ENCODE data around the gene CDC6.
A peak's percentile ranks its signal among the peaks of the same experiment; 100 is the strongest.

Gene CDC6

DNA sequence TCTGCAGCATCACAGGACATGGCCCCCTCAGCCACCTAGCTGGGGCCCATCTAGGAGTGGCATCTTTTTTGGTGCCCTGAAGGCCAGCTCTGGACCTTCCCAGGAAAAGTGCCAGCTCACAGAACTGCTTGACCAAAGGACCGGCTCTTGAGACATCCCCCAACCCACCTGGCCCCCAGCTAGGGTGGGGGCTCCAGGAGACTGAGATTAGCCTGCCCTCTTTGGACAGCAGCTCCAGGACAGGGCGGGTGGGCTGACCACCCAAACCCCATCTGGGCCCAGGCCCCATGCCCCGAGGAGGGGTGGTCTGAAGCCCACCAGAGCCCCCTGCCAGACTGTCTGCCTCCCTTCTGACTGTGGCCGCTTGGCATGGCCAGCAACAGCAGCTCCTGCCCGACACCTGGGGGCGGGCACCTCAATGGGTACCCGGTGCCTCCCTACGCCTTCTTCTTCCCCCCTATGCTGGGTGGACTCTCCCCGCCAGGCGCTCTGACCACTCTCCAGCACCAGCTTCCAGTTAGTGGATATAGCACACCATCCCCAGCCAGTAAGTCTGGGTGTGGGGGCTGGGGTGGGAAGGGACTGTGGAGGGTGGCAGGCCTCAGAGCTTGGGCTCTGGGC lies 43.3 kb downstream of the CDC6 start:
- Histone ChIP-seq H3K27ac (no peak overlapping the region), H3K27me3 (ENCODE audit: insufficient read depth, low read depth) (no peaks in the 10 kb centered on the region), H3K4me2 (peak overlapping the region; percentile 48; the same call in 1 of the 2 replicates), H3K4me1 (ENCODE audit: low read depth, poor library complexity, severe bottlenecking) (peaks cover 84% of the 10 kb centered on the region), H3K4me3 (IDR thresholded peaks at IDR 0.05; ENCODE audit: insufficient read depth, low read depth, low read length) (no peak overlapping the region), H3K36me3 (ENCODE audit: insufficient read depth) (no peaks in the 10 kb centered on the region), H2AFZ (ENCODE audit: low read depth) (no peak overlapping the region), H3K79me2 (ENCODE audit: insufficient read depth, low read depth) (peaks cover 100% of the 10 kb centered on the region), H4K20me1 (ENCODE audit: insufficient read depth) (peaks cover 24% of the 10 kb centered on the region; the same call in 1 of the 2 replicates), H3K9ac (no peak overlapping the region)
- TF ChIP-seq, protein P1, sequence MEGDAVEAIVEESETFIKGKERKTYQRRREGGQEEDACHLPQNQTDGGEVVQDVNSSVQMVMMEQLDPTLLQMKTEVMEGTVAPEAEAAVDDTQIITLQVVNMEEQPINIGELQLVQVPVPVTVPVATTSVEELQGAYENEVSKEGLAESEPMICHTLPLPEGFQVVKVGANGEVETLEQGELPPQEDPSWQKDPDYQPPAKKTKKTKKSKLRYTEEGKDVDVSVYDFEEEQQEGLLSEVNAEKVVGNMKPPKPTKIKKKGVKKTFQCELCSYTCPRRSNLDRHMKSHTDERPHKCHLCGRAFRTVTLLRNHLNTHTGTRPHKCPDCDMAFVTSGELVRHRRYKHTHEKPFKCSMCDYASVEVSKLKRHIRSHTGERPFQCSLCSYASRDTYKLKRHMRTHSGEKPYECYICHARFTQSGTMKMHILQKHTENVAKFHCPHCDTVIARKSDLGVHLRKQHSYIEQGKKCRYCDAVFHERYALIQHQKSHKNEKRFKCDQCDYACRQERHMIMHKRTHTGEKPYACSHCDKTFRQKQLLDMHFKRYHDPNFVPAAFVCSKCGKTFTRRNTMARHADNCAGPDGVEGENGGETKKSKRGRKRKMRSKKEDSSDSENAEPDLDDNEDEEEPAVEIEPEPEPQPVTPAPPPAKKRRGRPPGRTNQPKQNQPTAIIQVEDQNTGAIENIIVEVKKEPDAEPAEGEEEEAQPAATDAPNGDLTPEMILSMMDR (conservative IDR thresholded peaks at IDR 0.05; ENCODE audit: low read depth, low read length), result no peak

DNA sequence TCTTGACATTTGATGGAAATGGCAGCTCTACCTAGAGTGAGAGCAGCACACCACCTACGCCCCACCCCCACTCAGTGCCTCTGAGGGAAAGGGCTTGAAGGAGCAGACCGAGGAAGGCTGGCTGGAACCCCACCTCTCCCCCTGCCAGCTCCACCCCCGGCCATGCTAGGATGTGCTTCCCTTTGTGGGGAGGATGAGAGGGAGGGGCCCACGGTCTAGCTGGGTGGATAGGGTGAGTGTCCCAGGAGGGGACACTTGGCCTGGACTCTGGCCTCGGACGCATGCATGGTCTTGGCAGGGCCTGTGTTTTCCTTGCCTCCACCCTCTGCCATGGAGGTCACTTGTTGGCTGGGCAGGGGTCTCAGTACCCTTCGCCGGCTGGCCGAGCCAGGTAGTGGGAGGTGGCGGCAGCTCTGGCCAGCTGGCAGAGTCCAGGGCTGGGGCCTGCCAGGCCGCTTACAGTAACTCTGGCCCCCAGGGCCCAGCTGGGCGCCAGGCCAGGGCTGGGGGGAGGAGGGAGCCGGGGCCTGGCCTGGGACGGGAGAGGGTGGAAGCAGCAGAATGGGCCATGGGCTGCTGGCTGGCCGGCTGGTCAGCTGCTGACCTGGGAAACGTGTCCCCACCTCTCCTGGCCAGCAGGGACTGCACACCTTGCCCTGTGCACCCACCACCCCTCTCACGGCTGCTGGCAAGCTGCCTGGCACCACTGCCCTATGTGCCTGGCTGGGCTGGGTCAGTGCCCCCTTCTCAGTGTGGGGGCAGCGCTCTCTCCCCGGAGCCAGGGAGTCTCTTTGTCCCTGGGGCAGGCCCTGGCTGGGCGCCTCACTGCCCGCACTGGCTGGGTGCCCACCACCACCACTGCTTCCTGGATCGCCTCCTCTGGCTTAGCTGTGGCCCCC lies 44.3 kb downstream of the CDC6 start:
- Histone ChIP-seq H3K4me2 (no peak overlapping the region), H3K9ac (no peak overlapping the region), H3K4me1 (ENCODE audit: low read depth, poor library complexity, severe bottlenecking) (peaks cover 84% of the 10 kb centered on the region), H3K27me3 (ENCODE audit: insufficient read depth, low read depth) (no peaks in the 10 kb centered on the region), H3K4me3 (IDR thresholded peaks at IDR 0.05; ENCODE audit: insufficient read depth, low read depth, low read length) (no peak overlapping the region), H3K36me3 (ENCODE audit: insufficient read depth) (no peaks in the 10 kb centered on the region), H3K27ac (no peak overlapping the region), H3K79me2 (ENCODE audit: insufficient read depth, low read depth) (peaks cover 100% of the 10 kb centered on the region), H2AFZ (ENCODE audit: low read depth) (no peak overlapping the region), H4K20me1 (ENCODE audit: insufficient read depth) (peaks cover 24% of the 10 kb centered on the region; the same call in 1 of the 2 replicates)
- TF ChIP-seq, protein P1 (conservative IDR thresholded peaks at IDR 0.05; ENCODE audit: low read depth, low read length), result no peak

DNA sequence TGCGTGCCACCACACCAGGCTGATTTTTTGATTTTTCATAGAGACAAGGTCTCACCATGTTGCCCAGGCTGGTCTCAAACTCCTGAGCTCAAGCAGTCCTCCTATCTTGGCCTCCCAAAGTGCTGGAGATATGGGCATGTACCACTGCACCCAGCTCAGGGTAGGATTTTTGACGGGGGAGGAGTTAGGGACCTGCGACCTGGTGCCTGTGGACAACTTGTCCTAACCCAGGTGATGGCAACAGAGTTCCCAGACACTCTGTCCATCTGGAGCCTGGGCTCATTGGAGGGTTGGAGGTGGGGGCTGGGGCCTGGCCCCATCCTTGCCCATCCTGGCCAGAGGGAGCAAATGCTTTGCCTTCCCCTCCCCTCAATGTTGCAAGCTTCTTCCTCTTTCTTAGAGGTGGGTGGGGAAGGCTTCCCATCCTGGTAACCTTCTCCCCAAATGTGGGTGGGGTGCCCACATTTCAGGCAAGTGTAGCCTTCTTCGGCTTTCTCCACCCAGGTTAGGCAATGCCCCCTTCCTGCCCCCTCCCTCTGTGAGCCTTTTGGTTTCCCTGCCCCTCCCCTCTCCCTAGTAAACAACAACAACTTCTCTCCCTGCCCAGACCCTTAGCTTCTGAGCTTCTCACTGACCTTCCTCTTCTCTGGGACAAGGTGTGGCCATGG lies 46.2 kb downstream of the CDC6 start:
- Histone ChIP-seq H3K4me3 (IDR thresholded peaks at IDR 0.05; ENCODE audit: insufficient read depth, low read depth, low read length) (no peak overlapping the region), H3K4me2 (no peak overlapping the region), H3K9ac (no peak overlapping the region), H4K20me1 (ENCODE audit: insufficient read depth) (peaks cover 20% of the 10 kb centered on the region; the same call in 1 of the 2 replicates), H3K79me2 (ENCODE audit: insufficient read depth, low read depth) (peaks cover 90% of the 10 kb centered on the region), H3K27me3 (ENCODE audit: insufficient read depth, low read depth) (no peaks in the 10 kb centered on the region), H3K36me3 (ENCODE audit: insufficient read depth) (no peaks in the 10 kb centered on the region), H2AFZ (ENCODE audit: low read depth) (no peak overlapping the region), H3K27ac (no peak overlapping the region), H3K4me1 (ENCODE audit: low read depth, poor library complexity, severe bottlenecking) (peaks cover 83% of the 10 kb centered on the region)
- TF ChIP-seq, protein P1 (conservative IDR thresholded peaks at IDR 0.05; ENCODE audit: low read depth, low read length), result no peak

DNA sequence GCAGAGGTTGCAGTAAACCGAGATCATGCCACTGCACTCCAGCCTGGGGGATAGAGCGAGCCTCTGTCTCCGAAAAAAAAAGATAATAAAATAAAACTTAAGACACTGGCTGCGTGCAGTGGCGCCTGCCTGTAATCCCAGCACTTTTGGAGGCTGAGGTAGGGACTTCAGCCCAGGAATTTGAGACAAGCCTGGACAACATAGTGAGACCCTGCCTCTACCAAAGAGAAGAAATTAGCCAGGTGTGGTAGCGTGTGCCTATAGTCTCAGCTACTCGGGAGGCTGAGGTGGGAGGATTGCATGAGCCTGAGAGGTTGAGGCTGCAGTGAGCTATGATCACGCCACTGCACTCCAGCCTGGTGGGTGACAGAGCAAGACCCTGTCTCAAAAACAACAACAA lies 47.9 kb downstream of the CDC6 start:
- no peaks in the 10 kb centered on the region for H3K36me3 ChIP-seq (ENCODE audit: insufficient read depth)
- H4K20me1 ChIP-seq (ENCODE audit: insufficient read depth), result peaks cover 12% of the 10 kb centered on the region; the same call in 1 of the 2 replicates
- TF ChIP-seq, protein P1 (conservative IDR thresholded peaks at IDR 0.05; ENCODE audit: low read depth, low read length), result no peak
- no peak overlapping the region for H3K9ac ChIP-seq
- H3K79me2 ChIP-seq (ENCODE audit: insufficient read depth, low read depth), result peaks cover 90% of the 10 kb centered on the region
- H3K4me3 ChIP-seq (IDR thresholded peaks at IDR 0.05; ENCODE audit: insufficient read depth, low read depth, low read length), result no peak overlapping the region
- no peak overlapping the region for H2AFZ ChIP-seq (ENCODE audit: low read depth)
- H3K27ac ChIP-seq, result no peak overlapping the region
- no peaks in the 10 kb centered on the region for H3K27me3 ChIP-seq (ENCODE audit: insufficient read depth, low read depth)
- no peak overlapping the region for H3K4me2 ChIP-seq
- peaks cover 68% of the 10 kb centered on the region for H3K4me1 ChIP-seq (ENCODE audit: low read depth, poor library complexity, severe bottlenecking)

All from KMS-11 (cell line).